Left renal pelvis (tissue), 4 donors: ENCODE results near the gene KLRC3. TPM values are rescaled to one million over a fixed set of nuclear protein-coding genes. Genes with fewer than 3 reads are reported as not detected.
A peak's percentile ranks its signal among the peaks of the same experiment; 100 is the strongest.
"Not testable (repeated sequence)": the region's sequence is repeated elsewhere in the genome, so short reads cannot be mapped to it uniquely, and the experiment has no call there.

Experiments used
- DNase-seq, 4 donors: peaks; one replicate each; pipeline ENCODE4 v3.0.0-alpha.2; 2013; ENCODE audit warnings: low read depth in 4 of 4, low spot score in 3 of 4
- polyA plus RNA-seq, 4 donors: library from polyadenylated mRNA; unstranded; fragments of 120-200 nt; gene quantifications; one replicate each; pipeline ENCODE4 v1.2.1, GENCODE V29; 2013; ENCODE audit not compliant: insufficient read length in 4 of 4

Gene KLRC3
- polyA plus RNA-seq, 4 donors, result not detected

DNA sequence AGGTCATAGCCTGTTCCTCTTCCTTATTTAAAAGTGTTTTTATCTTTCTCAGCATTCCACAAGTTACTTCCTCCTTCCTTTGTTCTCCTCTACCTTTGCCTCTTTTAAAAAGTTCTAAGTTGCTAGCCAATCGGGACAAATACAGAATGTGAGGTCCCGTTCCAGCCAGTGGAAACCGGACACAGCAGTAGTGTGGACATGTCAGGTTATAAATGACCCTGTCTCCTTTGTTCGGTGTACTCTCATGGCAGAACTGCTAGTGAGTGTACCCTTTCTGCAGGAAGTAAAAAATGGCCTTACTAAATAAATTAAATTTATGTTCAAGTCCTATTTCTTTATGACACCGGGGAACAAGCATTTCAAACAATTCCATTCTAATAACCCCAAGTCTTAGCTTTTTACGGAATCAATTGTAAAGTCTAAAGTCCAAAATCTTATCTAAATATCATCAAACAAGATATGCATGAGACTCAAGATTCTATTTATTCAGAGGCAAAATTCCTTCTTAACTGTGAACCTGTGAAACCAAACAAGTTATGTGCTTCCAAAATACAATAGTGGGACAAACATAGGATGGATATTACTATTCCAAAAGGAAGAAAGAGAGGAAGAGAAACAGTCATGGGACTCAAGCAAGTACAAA lies 48.4 kb downstream of the KLRC3 start:
- DNase-seq, result not testable (repeated sequence)

- DNase-seq, result no peak
Observed at GRCh38 chr12:10369557-10370415, 50.6 kb downstream of the KLRC3 start.

GRCh38 chr12:10368206-10369171 lies 51.9 kb downstream of the KLRC3 start:
- no peak for DNase-seq

DNA sequence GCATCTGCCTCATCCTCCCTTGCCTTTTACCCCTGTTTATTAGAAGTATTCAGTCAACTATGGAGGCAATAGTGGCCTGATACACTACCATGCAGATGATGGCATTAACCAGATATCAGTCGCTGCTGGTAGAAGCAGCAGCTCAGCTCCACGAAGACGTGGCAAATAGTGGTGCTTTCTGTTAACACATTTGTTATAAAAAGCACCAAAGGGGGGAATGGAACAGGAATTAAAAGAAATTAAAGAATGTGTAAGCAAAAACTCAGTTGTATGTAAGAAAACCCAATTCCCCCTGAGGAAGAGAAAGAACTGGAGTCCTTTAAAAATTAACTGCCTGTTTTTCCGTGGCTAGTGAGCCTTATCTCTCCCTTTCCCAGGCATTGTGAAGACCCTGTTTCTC lies 52.7 kb downstream of the KLRC3 start:
- not testable (repeated sequence) for DNase-seq

DNA sequence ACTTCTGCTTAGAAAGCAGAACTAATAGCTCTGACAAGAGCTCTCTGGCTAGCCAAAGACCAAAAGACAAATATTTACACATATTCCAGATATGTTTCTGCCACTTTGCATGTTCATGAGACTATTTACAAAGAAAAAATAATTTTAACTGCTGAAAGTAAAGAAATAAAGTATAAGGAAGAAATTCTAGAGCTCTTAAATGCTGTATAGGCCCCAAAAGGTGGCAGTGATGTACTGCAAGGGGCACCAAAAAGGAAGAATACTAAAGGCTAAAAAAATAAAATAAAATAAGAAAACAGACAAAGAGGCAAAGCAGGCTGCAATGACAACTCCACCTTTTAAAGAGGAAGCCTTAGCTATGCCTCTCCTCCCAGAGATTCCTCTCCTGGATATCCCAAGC lies 53.5 kb downstream of the KLRC3 start:
- peak in 1 of 4 donors; percentile 19 for DNase-seq

DNA sequence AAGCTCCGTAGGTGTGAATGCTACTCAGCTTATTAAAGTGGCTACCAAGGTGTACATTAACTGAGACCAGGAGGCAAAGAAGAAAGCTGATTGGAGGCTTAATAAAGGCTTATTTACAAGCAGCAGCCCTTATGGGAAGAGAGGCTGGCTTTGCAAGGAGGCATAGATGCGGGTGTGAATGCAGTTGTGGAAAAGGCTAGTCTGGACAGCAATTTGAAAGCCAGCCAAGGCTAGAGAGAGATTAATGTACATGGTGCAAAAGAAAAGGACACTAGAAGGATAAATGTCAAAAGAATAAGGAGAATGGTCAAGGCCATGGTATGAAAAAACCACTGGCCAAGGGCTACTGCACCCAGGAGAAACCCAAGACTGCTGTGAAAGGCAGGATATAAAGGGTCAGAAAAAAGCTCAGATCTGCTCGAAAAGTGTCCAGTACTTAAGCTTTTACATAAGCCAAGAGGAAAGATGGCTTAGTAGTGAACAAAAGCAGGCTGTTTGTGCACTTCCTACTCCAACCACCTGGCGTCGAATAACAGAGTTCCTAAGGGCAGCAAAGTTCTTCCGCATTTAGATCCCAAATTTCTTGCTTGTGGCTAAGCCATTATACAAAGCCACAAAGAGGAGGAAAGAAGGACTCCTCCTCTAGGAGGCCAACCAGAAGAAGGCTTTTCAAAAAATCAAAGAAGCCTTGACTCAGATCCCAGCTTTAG lies 54.5 kb downstream of the KLRC3 start:
- DNase-seq, result no peak

- peak; percentile 82 to 88 (median 86) for DNase-seq
Observed at GRCh38 chr12:10364815-10365622, 55.4 kb downstream of the KLRC3 start.

DNA sequence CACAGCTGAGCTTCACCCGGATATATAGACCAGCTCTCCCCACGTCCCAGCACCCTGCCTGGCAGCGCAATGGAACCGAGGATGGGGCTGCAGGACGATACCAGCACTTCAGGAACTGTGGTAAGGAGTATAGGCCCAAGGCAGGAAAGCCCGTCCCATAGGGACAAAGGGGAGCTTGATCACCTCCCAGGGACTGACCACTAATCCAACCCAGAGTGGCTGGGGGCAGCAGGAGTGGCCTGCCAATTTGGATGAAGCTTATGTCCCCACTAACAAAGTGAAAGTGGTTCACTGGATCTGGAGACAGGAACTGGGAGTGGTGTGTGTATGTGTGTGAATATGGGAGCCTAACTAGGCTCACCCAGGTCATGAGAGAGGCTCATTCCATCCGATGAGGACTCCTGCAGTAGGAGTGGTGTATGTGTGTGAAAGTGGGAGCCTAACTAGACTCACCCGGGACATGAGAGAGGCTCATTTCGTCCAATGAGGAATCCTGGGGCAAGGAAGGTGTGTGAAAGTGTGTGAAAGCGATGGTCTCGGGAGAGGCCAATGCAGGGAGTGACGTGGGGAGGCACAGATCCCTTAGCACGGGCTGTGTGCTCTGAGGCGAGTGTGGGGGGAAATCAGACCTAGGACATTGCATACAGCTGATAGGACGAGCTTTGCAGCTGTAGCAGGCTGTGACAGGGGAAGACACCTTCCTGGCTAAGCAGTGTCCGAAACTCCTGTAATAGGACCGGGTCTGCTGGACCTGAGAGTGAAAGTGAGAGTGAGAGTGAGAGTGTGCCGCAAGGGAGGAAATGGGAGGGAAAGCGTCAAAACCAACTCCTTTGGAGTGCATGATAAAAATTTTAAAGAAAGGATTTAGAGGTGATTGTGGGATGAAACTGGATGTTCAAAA lies 56.2 kb downstream of the KLRC3 start:
- peak in 3 of 4 donors; percentile 50 to 70 (median 54) for DNase-seq

- DNase-seq, result peak in 1 of 4 donors; percentile 25
Observed at GRCh38 chr12:10363658-10363913, 56.8 kb downstream of the KLRC3 start.

DNA sequence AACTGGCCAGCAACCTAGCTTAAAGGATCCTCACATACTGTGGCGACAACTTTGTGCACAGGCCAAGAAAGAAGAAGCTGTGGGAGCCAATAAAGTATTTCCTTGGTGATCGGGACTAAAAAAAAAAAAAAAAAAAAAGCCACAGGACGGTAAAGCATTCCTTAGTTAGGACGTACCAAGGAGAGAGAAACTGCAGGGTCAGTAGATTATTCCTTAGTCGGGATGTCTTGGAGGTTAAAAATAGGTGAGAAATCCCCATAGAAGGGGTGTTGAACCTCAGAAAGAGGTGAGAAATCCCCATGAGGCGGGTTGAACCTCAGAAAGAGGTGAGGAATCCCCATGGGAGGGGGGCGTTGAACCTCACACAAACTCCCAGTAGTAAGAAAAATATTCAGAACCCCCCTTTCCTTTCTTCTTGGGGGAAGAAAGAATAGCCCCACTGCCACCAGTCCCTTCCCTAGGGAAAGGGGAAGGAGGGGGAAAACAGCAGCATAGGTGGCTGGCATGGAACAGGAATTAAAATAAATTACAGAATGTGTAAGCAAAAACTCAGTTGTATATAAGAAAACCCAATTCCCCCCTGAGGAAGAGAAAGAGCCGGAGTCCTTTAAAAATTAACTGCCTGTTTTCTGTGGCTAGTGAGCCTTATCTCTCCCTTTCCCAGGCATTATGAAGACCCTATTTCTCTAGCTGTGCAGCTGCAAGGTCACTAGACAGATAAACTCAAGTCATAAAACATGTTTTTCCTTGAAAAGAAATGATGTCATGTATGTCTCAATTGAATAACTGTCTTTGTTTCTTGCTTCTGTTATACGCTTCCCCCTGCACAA lies 57.4 kb downstream of the KLRC3 start:
- DNase-seq, result peak in 1 of 4 donors; percentile 16

DNA sequence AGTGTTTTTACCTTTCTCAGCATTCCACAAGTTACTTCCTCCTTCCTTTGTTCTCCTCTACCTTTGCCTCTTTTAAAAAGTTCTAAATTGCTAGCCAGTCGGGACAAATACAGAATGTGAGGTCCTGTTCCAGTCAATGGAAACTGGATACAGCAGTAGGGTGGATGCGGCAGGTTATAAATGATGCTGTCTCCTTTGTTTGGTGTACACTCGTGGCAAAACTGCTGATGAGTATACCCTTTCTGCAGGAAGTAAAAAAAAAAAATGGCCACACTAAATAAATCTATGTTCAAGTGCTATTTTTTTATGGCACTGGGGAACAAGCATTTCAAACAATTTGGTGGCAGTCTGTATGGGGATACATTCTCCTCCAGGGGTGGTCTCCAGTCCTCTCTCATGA lies 58.1 kb downstream of the KLRC3 start:
- no peak for DNase-seq

Other genes with a start within 250 kb of the KLRC3 start
- gene OLR1, start 248.5 kb downstream of the KLRC3 start, polyA plus RNA-seq, result 1 to 10 TPM in 1 of 4 donors, under 1 TPM in 3; 0.61 to 1.2 (median 0.81) TPM
- gene TMEM52B, start 241.6 kb downstream of the KLRC3 start, polyA plus RNA-seq, result 100 to 1,000 TPM in 3 of 4 donors, 1 to 10 TPM in 1; 2.8 to 166 (median 143) TPM
- gene GABARAPL1, start 207.7 kb downstream of the KLRC3 start, polyA plus RNA-seq, result 10 to 100 TPM; 53.3 to 84.8 (median 67.4) TPM
- gene KLRD1, start 112.7 kb downstream of the KLRC3 start, polyA plus RNA-seq, result under 1 TPM; 0.22 to 0.75 (median 0.59) TPM
- 1 to 10 TPM in 1 of 4 donors, under 1 TPM in 3; 0.63 to 1.0 (median 0.84) TPM for gene KLRK1, start 30.6 kb downstream of the KLRC3 start, polyA plus RNA-seq
- not detected for gene KLRC4, start 10.8 kb downstream of the KLRC3 start, polyA plus RNA-seq
- gene KLRC2, start 15.4 kb upstream of the KLRC3 start, polyA plus RNA-seq, result under 1 TPM in 1 of 4 donors, not detected in 3; 0.36 TPM
- gene KLRC1, start 32.8 kb upstream of the KLRC3 start, polyA plus RNA-seq, result 1 to 10 TPM in 1 of 4 donors, under 1 TPM in 3; 0.49 to 1.1 (median 0.71) TPM
- gene EIF2S3B, start 85.3 kb upstream of the KLRC3 start, polyA plus RNA-seq, result 1 to 10 TPM in 3 of 4 donors, under 1 TPM in 1; 0.56 to 9.5 (median 4.7) TPM
- gene MAGOHB, start 193.0 kb upstream of the KLRC3 start, polyA plus RNA-seq, result 10 to 100 TPM; 38.5 to 50.0 (median 41.1) TPM